LNCAP (cell line): ENCODE results near the gene CMTM2.

Experiments
- TF ChIP-seq, protein P1 (sequence below): fragments of 450-650 bp; IDR thresholded peaks from 2 replicates; pipeline ENCODE4 v1.5.1; 2017; ENCODE audit warnings: mild to moderate bottlenecking

The CMTM2 gene

DNA sequence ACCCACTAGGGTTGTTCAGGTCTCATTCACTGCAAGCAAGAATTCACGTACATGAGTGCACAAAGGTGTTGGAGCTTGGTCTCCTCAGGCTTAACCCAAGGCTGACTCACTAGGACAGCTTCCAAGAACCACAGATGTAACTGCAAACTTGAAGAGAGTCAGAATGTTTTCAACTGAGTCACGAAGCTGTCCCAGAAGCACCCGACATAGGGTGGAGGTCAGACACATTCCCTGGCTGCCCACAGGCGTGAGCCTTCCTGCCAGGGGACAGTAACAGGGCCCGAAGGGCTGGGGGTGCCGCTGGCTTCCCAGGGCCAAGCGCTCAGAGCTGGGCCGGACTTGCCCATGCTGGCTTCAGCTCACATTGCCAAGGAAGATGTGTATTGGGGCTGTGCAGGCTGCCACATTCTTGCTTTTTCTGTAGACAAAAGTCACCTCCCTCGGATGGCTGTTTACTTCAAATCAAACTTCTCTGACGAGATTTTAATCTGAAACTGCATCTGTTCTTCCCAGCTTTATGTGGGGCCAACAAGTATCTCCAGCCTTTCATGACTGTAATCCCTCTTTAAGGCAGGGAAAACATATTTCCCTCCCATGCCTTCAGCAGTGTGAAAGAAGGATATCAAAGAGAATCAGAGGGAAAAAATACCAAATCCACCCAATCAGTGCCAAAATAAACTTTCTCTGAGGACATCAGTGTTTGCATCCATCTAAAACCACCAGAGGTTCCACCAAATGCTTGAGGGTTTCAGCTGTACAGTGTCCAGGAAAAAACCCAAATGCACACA, 39.5 kb downstream of the CMTM2 start:
- TF ChIP-seq, protein P1, sequence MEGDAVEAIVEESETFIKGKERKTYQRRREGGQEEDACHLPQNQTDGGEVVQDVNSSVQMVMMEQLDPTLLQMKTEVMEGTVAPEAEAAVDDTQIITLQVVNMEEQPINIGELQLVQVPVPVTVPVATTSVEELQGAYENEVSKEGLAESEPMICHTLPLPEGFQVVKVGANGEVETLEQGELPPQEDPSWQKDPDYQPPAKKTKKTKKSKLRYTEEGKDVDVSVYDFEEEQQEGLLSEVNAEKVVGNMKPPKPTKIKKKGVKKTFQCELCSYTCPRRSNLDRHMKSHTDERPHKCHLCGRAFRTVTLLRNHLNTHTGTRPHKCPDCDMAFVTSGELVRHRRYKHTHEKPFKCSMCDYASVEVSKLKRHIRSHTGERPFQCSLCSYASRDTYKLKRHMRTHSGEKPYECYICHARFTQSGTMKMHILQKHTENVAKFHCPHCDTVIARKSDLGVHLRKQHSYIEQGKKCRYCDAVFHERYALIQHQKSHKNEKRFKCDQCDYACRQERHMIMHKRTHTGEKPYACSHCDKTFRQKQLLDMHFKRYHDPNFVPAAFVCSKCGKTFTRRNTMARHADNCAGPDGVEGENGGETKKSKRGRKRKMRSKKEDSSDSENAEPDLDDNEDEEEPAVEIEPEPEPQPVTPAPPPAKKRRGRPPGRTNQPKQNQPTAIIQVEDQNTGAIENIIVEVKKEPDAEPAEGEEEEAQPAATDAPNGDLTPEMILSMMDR, result no peak

GRCh38 chr16:66619534-66620428, 40.5 kb downstream of the CMTM2 start:
- TF ChIP-seq, protein P1, result no peak

GRCh38 chr16:66620429-66620795, 41.1 kb downstream of the CMTM2 start:
- TF ChIP-seq, protein P1, result no peak

DNA sequence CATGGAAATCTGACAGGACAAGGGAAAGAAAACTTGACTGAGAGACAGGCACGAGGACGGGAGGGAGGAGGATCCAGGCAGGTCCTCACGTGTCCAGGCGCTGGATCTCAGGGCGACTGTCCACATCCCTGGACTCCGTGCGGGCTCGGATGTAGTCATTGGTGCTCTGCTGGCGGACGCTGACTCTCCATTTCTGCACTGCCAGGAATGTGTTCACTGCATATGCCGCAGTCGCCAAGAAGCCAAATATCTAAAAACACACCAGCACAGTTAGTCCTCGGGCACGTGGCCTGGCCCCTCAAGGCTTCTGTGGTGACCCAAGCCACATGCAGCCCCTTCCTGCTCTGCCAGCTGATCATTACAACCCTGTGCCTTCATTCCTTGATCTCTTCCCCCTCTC, 42.7 kb downstream of the CMTM2 start:
- TF ChIP-seq, protein P1, result no peak

DNA sequence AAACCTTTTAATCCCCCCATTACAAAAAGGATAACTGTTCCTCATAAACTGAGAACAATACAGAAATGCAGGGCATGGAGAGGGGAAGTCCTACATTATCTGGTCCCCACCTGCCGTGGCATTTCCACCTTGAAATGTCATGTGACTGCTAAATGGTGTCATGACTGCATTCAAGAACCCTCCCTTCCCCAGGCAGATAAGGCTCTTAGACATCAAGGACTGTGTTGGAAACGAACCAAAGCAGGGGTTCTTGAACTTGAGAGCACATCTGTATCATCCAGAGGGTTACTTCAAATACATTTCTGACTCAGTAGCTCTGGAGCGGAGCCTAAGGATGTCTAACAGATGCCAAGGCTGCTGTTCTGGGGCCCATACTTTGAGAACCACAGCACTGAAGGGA, 43.6 kb downstream of the CMTM2 start:
- TF ChIP-seq, protein P1, result no peak

DNA sequence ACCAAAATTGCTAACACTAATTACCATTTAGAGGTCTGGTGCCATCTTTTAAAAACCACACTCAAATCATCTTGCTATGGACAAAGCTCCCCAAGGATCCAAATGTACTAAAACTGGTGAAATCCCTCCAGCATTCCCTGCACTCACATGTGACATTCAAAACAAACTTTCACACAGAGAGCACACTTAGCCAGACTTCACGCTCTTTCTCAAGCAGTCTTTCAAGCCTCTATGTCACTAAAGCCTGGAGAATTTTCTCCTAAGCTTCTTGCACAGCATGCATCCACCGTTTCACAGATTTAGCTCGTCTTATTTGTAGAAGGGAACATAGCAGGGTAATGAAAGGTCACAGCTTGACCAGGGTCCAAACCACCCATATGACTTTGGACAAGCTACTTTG, 44.5 kb downstream of the CMTM2 start:
- TF ChIP-seq, protein P1, result no peak

- TF ChIP-seq, protein P1, result no peak
These were observed 50.6 kb downstream of the CMTM2 start for GRCh38 chr16:66629856-66630255.
